GM12878 (cell line): ENCODE measurements around the gene CPLX4. TPM values are rescaled to one million over a fixed set of nuclear protein-coding genes. Genes with fewer than 3 reads are reported as not detected.

Source experiments
- ATAC-seq: fragments of 200-7000 bp; cut with Tn5 transposase; 3 replicates; pipeline ENCODE4 v1.9.1; 2020; ENCODE audit warnings: mild to moderate bottlenecking, moderate library complexity
- BruUV-seq: library from RNA; stranded (reverse); fragments of 400-500 nt; replicated peaks from 2 replicates; lab custom pipeline; 2021; lab: Mats Ljungman, UMichigan
- CTCF ChIA-PET: fragments of 300-600 bp; sonication (Branson Sonifier 250); formaldehyde crosslinking; extraction: SDS; loops from one replicate; lab custom pipeline; 2021; ENCODE audit warnings: inconsistent platforms; lab: Yijun Ruan, JAX
- POLR2A ChIA-PET: fragments of 350-600 bp; formaldehyde crosslinking; extraction: SDS; loops from one replicate; lab custom pipeline; 2021; ENCODE audit warnings: inconsistent platforms; lab: Charles Lee
- RAD21 ChIA-PET: fragments of 300-600 bp; sonication (Branson Sonifier 250); formaldehyde crosslinking; loops from one replicate; lab custom pipeline; 2023; ENCODE audit warnings: antibody characterized with exemption; ENCODE audit not compliant: unreplicated experiment; lab: Charles Lee
- SMC1A ChIA-PET: fragments of 300-600 bp; sonication (Branson Sonifier 250); formaldehyde crosslinking; loops from one replicate; lab custom pipeline; 2023; ENCODE audit not compliant: unreplicated experiment, uncharacterized antibody; lab: Charles Lee
- DNase-seq: peaks from one replicate; pipeline ENCODE4 v3.0.0-alpha.2; 2011; ENCODE audit warnings: low read depth, low spot score
- FAIRE-seq: peaks from 3 replicates; lab custom pipeline; 2011; peaks lifted over from hg19 to GRCh38; lab: Jason Lieb, UNC
- H2AFZ ChIP-seq: 2 replicates; pipeline ENCODE4 v1.6.0; 2011; ENCODE audit warnings: low read depth, low read length, control low read depth; ENCODE audit not compliant: control insufficient read depth
- H3K27ac ChIP-seq: 2 replicates; pipeline ENCODE4 v1.5.1; 2011; ENCODE audit warnings: control low read depth; ENCODE audit not compliant: control insufficient read depth, insufficient read depth
- H3K27me3 ChIP-seq, 2 experiments: replicated peaks in 1 of 2; 2 replicates each; pipeline versions ENCODE4 v1.6.0 to v1.6.1; 2011; ENCODE audit warnings: low read length in 1 of 2; ENCODE audit not compliant: control insufficient read depth in 2 of 2, insufficient read depth in 2 of 2
- H3K36me3 ChIP-seq, 2 experiments: 2 replicates each; pipeline ENCODE4 v1.5.1; 2011; ENCODE audit warnings: low read length in 1 of 2; ENCODE audit not compliant: control insufficient read depth in 2 of 2, insufficient read depth in 2 of 2
- H3K4me1 ChIP-seq: 2 replicates; pipeline ENCODE4 v1.6.1; 2011; ENCODE audit warnings: mild to moderate bottlenecking, low read length, moderate library complexity, mixed read lengths; ENCODE audit not compliant: control insufficient read depth, insufficient read depth
- H3K4me2 ChIP-seq: 2 replicates; pipeline ENCODE4 v1.6.0; 2011; ENCODE audit warnings: control low read depth; ENCODE audit not compliant: control insufficient read depth, insufficient read depth
- H3K4me3 ChIP-seq: fragments of 200-600 bp; sonication (generic); 2 replicates; pipeline ENCODE4 v1.5.1; 2016
- H3K79me2 ChIP-seq: 2 replicates; pipeline ENCODE4 v1.6.0; 2011; ENCODE audit warnings: low read length; ENCODE audit not compliant: control insufficient read depth, insufficient read depth
- H3K9ac ChIP-seq: 2 replicates; pipeline ENCODE4 v1.8.0; 2011; ENCODE audit warnings: low read length, control low read depth, mixed read lengths; ENCODE audit not compliant: control insufficient read depth, insufficient read depth
- H3K9me3 ChIP-seq: replicated peaks from 3 replicates; pipeline ENCODE4 v1.5.1; 2011; ENCODE audit warnings: mild to moderate bottlenecking, low read length; ENCODE audit not compliant: control insufficient read depth, insufficient read depth
- H4K20me1 ChIP-seq: 2 replicates; pipeline ENCODE4 v1.6.0; 2011; ENCODE audit not compliant: control insufficient read depth, insufficient read depth
- CBFB ChIP-seq: IDR thresholded peaks from 2 replicates; pipeline ENCODE4 v1.6.1; 2016; ENCODE audit warnings: antibody characterized with exemption, low read depth
- CBX5 ChIP-seq: sonication (generic); IDR thresholded peaks from 2 replicates; pipeline ENCODE4 v1.6.1; 2016; ENCODE audit warnings: low read depth, moderate library complexity, mild to moderate bottlenecking, inconsistent platforms
- FOS ChIP-seq: IDR thresholded peaks from 3 replicates; pipeline ENCODE4 v1.6.1; 2011; ENCODE audit warnings: borderline replicate concordance; ENCODE audit not compliant: insufficient read length; ENCODE audit errors: extremely low read depth
- FOXM1 ChIP-seq: IDR thresholded peaks from 2 replicates; pipeline ENCODE4 v1.6.1; 2012; ENCODE audit warnings: low read depth, mild to moderate bottlenecking, inconsistent platforms, low read length, moderate library complexity
- MLLT1 ChIP-seq: fragments of 450-650 bp; IDR thresholded peaks from 2 replicates; pipeline ENCODE4 v1.6.1; 2016; ENCODE audit warnings: mild to moderate bottlenecking
- PAX8 ChIP-seq: fragments of 450-650 bp; IDR thresholded peaks from 2 replicates; pipeline ENCODE4 v1.6.1; 2017; ENCODE audit warnings: mild to moderate bottlenecking, moderate library complexity
- POLR2A ChIP-seq: IDR thresholded peaks from 2 replicates; pipeline ENCODE4 v1.6.1; 2011; ENCODE audit warnings: low read depth, mild to moderate bottlenecking, low read length
- SMARCA5 ChIP-seq: fragments of 450-650 bp; IDR thresholded peaks from 2 replicates; pipeline ENCODE4 v1.6.1; 2017; ENCODE audit warnings: mild to moderate bottlenecking
- TCF3 ChIP-seq: IDR thresholded peaks from 2 replicates; pipeline ENCODE4 v1.6.1; 2012; ENCODE audit warnings: low read depth, mild to moderate bottlenecking, low read length, borderline replicate concordance; ENCODE audit not compliant: insufficient read depth
- USF2 ChIP-seq: IDR thresholded peaks from 2 replicates; pipeline ENCODE4 v1.6.1; 2011; ENCODE audit warnings: low read depth, low read length, improper control_type of control experiment, borderline replicate concordance
- WRNIP1 ChIP-seq: IDR thresholded peaks from 2 replicates; pipeline ENCODE4 v1.6.1; 2011; ENCODE audit warnings: low read depth, low read length, improper control_type of control experiment, borderline replicate concordance
- ZNF217 ChIP-seq: fragments of 450-650 bp; IDR thresholded peaks from 2 replicates; pipeline ENCODE4 v1.6.1; 2017; ENCODE audit warnings: antibody characterized with exemption, mild to moderate bottlenecking
- ZNF687 ChIP-seq: fragments of 450-650 bp; IDR thresholded peaks from 2 replicates; pipeline ENCODE4 v1.6.1; 2017; ENCODE audit warnings: mild to moderate bottlenecking, moderate library complexity
- WGBS: methylation state at CpG from one replicate; pipeline ENCODE4 v1.1.6; 2016; ENCODE audit warnings: low lambda C conversion rate; ENCODE audit not compliant: insufficient replicate concordance, insufficient coverage; ENCODE audit errors: missing lambda C conversion rate; 5-methylcytosine and 5-hydroxymethylcytosine counted together
- in situ Hi-C: fragments of 300-500 bp; cut with MboI; formaldehyde crosslinking; loops from 9 replicates; pipeline ENCODE4 v1.14.3; 2018; ENCODE audit warnings: mixed read lengths
- intact Hi-C: fragments of 100-400 bp; cut with micrococcal nuclease; formaldehyde crosslinking; loops from one replicate; pipeline ENCODE4 v1.14.2; 2022; ENCODE audit not compliant: unreplicated experiment
- polyA plus RNA-seq, 11 experiments: library from polyadenylated mRNA; depleted of rRNA in 4 of 11; unstranded in 6 of 11; stranded (reverse) in 5 of 11; fragments of >200 nt; fragmentation: Nextera tagmentation in 4 of 11; fragmentation: Illumina TruSeq in 1 of 11; extraction: Ambion mirVana in 4 of 11; extraction: Trizol in 1 of 11; gene quantifications; 1 replicate in 1 of 11; 2 replicates in 10 of 11; pipeline versions ENCODE4 v1.2.1 to v1.2.3, GENCODE V29; 2011 to 2016; ENCODE audit warnings: inconsistent platforms in 2 of 11, missing spikeins in 2 of 11, low read depth in 1 of 11
- total RNA-seq, 4 experiments: library from RNA; depleted of rRNA in 3 of 4; stranded (reverse); fragments of >200 nt in 3 of 4; fragmentation: Illumina TruSeq in 1 of 4; extraction: Trizol in 1 of 4; gene quantifications; 2 replicates each; pipeline versions ENCODE4 v1.2.1 to v1.2.3, GENCODE V29; 2013 to 2021

The CPLX4 gene
- total and polyA plus RNA-seq, 10 of the 15 experiments (the other 5 are each of a cell fraction or from before 2014, with no cell fraction given), result not detected

GRCh38 chr18:59286341-59286740 is 32.1 kb downstream of the CPLX4 start:
- Histone ChIP-seq H3K4me3 (no peak overlapping the region), H3K9me3 (no peaks in the 10 kb centered on the region), H3K27ac (no peak overlapping the region), H3K9ac (no peak overlapping the region), H2AFZ (no peak overlapping the region), H3K4me1 (no peaks in the 10 kb centered on the region), H3K79me2 (no peaks in the 10 kb centered on the region), H3K36me3 (no peaks in the 10 kb centered on the region), H3K27me3 (peaks cover 2 to 3% of the 10 kb centered on the region in 2 experiments; a peak in 2 of 4 replicates), H3K4me2 (no peak overlapping the region), H4K20me1 (no peaks in the 10 kb centered on the region)
- in situ Hi-C loops (no loop called here), intact Hi-C loops (no loop called here)
- no TSS peak for BruUV-seq
- no peak for FAIRE-seq
- ChIA-PET RAD21 (no interaction called here), POLR2A (no interaction called here), CTCF (interaction anchor here (1.2 kb wide), 1 partner anchor 173 kb away, joined by 3 read pairs; no protein-coding TSS in a partner anchor), SMC1A (interaction anchor here (1.3 kb wide), 2 partner anchors 16 to 116 kb away, joined by 3 to 4 read pairs; no protein-coding TSS in a partner anchor)
- ATAC-seq, result no peak
- TF ChIP-seq MLLT1 (no peak), USF2 (no peak)
- WGBS, result 48% methylated on average over 6 of the region's 6 CpGs
- DNase-seq, result no peak

GRCh38 chr18:59282341-59282740 is 36.1 kb downstream of the CPLX4 start:
- in situ Hi-C loops (no loop called here), intact Hi-C loops (no loop called here)
- SMC1A ChIA-PET, result no interaction called here
- Histone ChIP-seq H3K4me1 (no peaks in the 10 kb centered on the region), H4K20me1 (no peaks in the 10 kb centered on the region), H3K9ac (no peak overlapping the region), H2AFZ (no peak overlapping the region), H3K36me3 (no peaks in the 10 kb centered on the region), H3K4me3 (no peak overlapping the region), H3K79me2 (no peaks in the 10 kb centered on the region), H3K9me3 (no peaks in the 10 kb centered on the region), H3K27ac (no peak overlapping the region), H3K4me2 (no peak overlapping the region), H3K27me3 (peaks cover 2 to 6% of the 10 kb centered on the region in 2 experiments; a peak in 2 of 4 replicates)
- FAIRE-seq (no peak), ATAC-seq (no peak), DNase-seq (no peak)
- RAD21 ChIA-PET, result no interaction called here
- CTCF ChIA-PET, result no interaction called here
- POLR2A ChIA-PET, result no interaction called here
- no TSS peak for BruUV-seq
- 36% methylated on average over 11 of the region's 11 CpGs for WGBS
- TF ChIP-seq PAX8 (no peak), FOXM1 (no peak), CBX5 (no peak), TCF3 (no peak), SMARCA5 (no peak), CBFB (no peak), ZNF217 (no peak), FOS (no peak), POLR2A (no peak), WRNIP1 (no peak), ZNF687 (no peak)
